ENCODE data around the gene GABARAPL1. TPM values are rescaled to one million over a fixed set of nuclear protein-coding genes. Genes with fewer than 3 reads are reported as not detected.

GABARAPL1 gene
- total and polyA plus RNA-seq, 10 of the 15 experiments (the other 5 are each of a cell fraction or from before 2014, with no cell fraction given): 0.42 to 3.7 (median 1.4) TPM

DNA sequence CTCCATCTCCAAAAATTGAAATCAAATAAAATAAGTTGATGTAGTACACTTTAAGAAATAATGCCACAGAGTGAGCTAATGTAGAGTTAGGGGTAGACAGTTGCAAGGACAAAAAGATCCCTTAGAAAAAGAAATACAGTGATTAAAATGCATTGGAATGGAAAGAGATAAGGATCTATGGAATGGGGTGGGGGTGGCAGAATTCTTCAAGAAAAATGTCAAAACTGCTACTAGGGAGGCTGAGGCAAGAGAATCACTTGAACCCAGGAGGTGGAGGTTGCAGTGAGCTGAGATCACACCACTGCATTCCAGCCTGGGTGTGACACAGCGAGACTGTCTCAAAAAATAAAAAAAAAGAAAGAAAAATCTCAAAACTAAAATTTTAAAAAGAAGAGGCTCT lies 47.3 kb upstream of the GABARAPL1 start:
- Histone ChIP-seq H2AFZ (ENCODE audit: control insufficient read depth, low read depth, low read length) (no peak overlapping the region), H3K79me2 (ENCODE audit: control insufficient read depth, insufficient read depth, low read length) (no peaks in the 10 kb centered on the region), H3K4me2 (ENCODE audit: control insufficient read depth, insufficient read depth) (no peak overlapping the region), H3K36me3 (ENCODE audit: control insufficient read depth in 2 of 2, insufficient read depth in 2 of 2, low read length in 1 of 2) (no peaks in the 10 kb centered on the region), H4K20me1 (ENCODE audit: control insufficient read depth, insufficient read depth) (no peaks in the 10 kb centered on the region), H3K9ac (ENCODE audit: control insufficient read depth, insufficient read depth, low read length) (no peak overlapping the region), H3K4me1 (ENCODE audit: control insufficient read depth, insufficient read depth, low read length) (peaks cover 6% of the 10 kb centered on the region; the same call in 1 of the 2 replicates), H3K4me3 (no peak overlapping the region), H3K27ac (ENCODE audit: control insufficient read depth, insufficient read depth) (no peak overlapping the region), H3K27me3 (replicated peaks in 1 of 2; ENCODE audit: control insufficient read depth in 2 of 2, insufficient read depth in 2 of 2, low read length in 1 of 2) (no peaks in the 10 kb centered on the region), H3K9me3 (replicated peaks; ENCODE audit: control insufficient read depth, insufficient read depth, low read length) (no peaks in the 10 kb centered on the region)
- 0% methylated on average over 1 of the region's 1 CpG for WGBS (ENCODE audit: insufficient coverage, insufficient replicate concordance, low lambda C conversion rate, missing lambda C conversion rate)
- ChIA-PET RAD21 (ENCODE audit: unreplicated experiment) (no interaction called here), CTCF (interaction anchor here (1.2 kb wide), 1 partner anchor 422 kb away, joined by 3 read pairs; no protein-coding TSS in a partner anchor), SMC1A (ENCODE audit: uncharacterized antibody, unreplicated experiment) (no interaction called here), POLR2A (no interaction called here)
- ATAC-seq (no peak), DNase-seq (ENCODE audit: low read depth, low spot score) (no peak), FAIRE-seq (no peak)
- no TSS peak for BruUV-seq (replicated peaks)
- in situ Hi-C loops (cut with MboI): no loop called here
- intact Hi-C loops (cut with micrococcal nuclease; ENCODE audit: unreplicated experiment): no loop called here
- TF ChIP-seq PML (IDR thresholded peaks at IDR 0.05; ENCODE audit: low read length) (no peak), MXI1 (IDR thresholded peaks at IDR 0.05; ENCODE audit: low read depth, low read length) (no peak)
- TF ChIP-seq, protein P1, sequence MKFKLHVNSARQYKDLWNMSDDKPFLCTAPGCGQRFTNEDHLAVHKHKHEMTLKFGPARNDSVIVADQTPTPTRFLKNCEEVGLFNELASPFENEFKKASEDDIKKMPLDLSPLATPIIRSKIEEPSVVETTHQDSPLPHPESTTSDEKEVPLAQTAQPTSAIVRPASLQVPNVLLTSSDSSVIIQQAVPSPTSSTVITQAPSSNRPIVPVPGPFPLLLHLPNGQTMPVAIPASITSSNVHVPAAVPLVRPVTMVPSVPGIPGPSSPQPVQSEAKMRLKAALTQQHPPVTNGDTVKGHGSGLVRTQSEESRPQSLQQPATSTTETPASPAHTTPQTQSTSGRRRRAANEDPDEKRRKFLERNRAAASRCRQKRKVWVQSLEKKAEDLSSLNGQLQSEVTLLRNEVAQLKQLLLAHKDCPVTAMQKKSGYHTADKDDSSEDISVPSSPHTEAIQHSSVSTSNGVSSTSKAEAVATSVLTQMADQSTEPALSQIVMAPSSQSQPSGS (IDR thresholded peaks at IDR 0.05; ENCODE audit: low read length): no peak

DNA sequence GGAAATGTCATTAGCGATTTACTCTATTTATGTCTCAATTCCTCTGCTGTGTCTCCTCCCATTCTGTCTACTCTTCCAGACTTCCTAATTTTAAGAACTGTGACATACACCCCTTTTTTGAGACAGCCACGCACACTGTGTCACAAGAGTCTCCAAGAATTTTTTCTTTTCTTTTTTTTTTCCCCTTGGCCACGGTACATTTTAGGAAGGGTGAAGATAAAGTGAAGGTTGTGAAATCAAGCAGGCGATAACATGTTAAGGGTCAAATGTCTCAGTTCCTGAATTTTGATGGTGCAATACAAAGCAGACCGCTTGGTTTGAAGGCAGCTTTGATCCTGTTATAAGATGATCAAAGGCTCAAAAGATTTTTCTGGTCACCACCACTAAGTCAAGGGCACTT lies 45.1 kb upstream of the GABARAPL1 start:
- no TSS peak for BruUV-seq (replicated peaks)
- CTCF ChIA-PET: no interaction called here
- FAIRE-seq: no peak

More for the DNA sequence above, 45.1 kb upstream of the GABARAPL1 start:
- ChIA-PET POLR2A (no interaction called here), RAD21 (ENCODE audit: unreplicated experiment) (interaction anchor here (0.9 kb wide), 1 partner anchor 14 kb away, joined by 3 read pairs; no protein-coding TSS in a partner anchor), SMC1A (ENCODE audit: uncharacterized antibody, unreplicated experiment) (no interaction called here)
- Histone ChIP-seq H3K9me3 (replicated peaks; ENCODE audit: control insufficient read depth, insufficient read depth, low read length) (no peaks in the 10 kb centered on the region), H3K79me2 (ENCODE audit: control insufficient read depth, insufficient read depth, low read length) (no peaks in the 10 kb centered on the region), H2AFZ (ENCODE audit: control insufficient read depth, low read depth, low read length) (no peak overlapping the region), H3K36me3 (ENCODE audit: control insufficient read depth in 2 of 2, insufficient read depth in 2 of 2, low read length in 1 of 2) (no peaks in the 10 kb centered on the region), H3K4me3 (no peak overlapping the region), H3K9ac (ENCODE audit: control insufficient read depth, insufficient read depth, low read length) (no peak overlapping the region), H3K4me2 (ENCODE audit: control insufficient read depth, insufficient read depth) (no peak overlapping the region), H4K20me1 (ENCODE audit: control insufficient read depth, insufficient read depth) (no peaks in the 10 kb centered on the region), H3K27me3 (replicated peaks in 1 of 2; ENCODE audit: control insufficient read depth in 2 of 2, insufficient read depth in 2 of 2, low read length in 1 of 2) (0 out of 4 replicates have a peak, but pooled peaks cover 0 to 5% of the 10 kb centered on the region in 2 experiments), H3K27ac (ENCODE audit: control insufficient read depth, insufficient read depth) (no peak overlapping the region), H3K4me1 (ENCODE audit: control insufficient read depth, insufficient read depth, low read length) (no peaks in the 10 kb centered on the region)
- DNase-seq (ENCODE audit: low read depth, low spot score) (no peak), ATAC-seq (no peak)
- in situ Hi-C loops (cut with MboI): no loop called here
- WGBS (ENCODE audit: insufficient coverage, insufficient replicate concordance, low lambda C conversion rate, missing lambda C conversion rate): 66% methylated on average over 5 of the region's 5 CpGs
- intact Hi-C loops (cut with micrococcal nuclease; ENCODE audit: unreplicated experiment): no loop called here
- TF ChIP-seq SPI1 (IDR thresholded peaks at IDR 0.05; ENCODE audit: borderline replicate concordance, insufficient read depth, low read depth, low read length): peak; percentile 64; the same call in 1 of the 2 replicates
- TF ChIP-seq CREB1 (IDR thresholded peaks at IDR 0.05; ENCODE audit: low read depth): no peak
- no peak for TF ChIP-seq NFYA (IDR thresholded peaks at IDR 0.05; ENCODE audit: borderline replicate concordance, low read depth, low read length)

All from GM12878 (cell line).